Gastroesophageal sphincter (tissue), 4 donors: ENCODE measurements around the gene FAM13A. TPM values are rescaled to one million over a fixed set of nuclear protein-coding genes. Genes with fewer than 3 reads are reported as not detected.

Experiments
- ATAC-seq: fragments of 150-250 bp; one replicate; pipeline ENCODE4 v1.9.1; 2016; ENCODE audit warnings: mild to moderate bottlenecking, moderate library complexity
- H3K27ac ChIP-seq, 4 donors: fragments of 200-600 bp; sonication (generic) in 3 of 4; 1 replicate in 3 of 4; 2 replicates in 1 of 4; pipeline ENCODE4 v1.5.1; 2016 to 2019
- H3K27me3 ChIP-seq: fragments of 200-600 bp; sonication (generic); one replicate; pipeline ENCODE4 v1.5.1; 2019
- H3K36me3 ChIP-seq, 2 donors: fragments of 200-600 bp; sonication (generic); one replicate each; pipeline ENCODE4 v1.5.1; 2019; ENCODE audit warnings: control low read depth in 1 of 2
- H3K4me1 ChIP-seq, 3 donors: fragments of 200-600 bp; sonication (generic); 1 replicate in 2 of 3; 2 replicates in 1 of 3; pipeline ENCODE4 v1.5.1; 2016 to 2019; ENCODE audit warnings: control low read depth in 2 of 3
- H3K4me3 ChIP-seq, 2 donors: fragments of 200-600 bp; sonication (generic); one replicate each; pipeline ENCODE4 v1.5.1; 2019; ENCODE audit warnings: mild to moderate bottlenecking in 1 of 2, moderate library complexity in 1 of 2
- H3K9me3 ChIP-seq, 3 donors: fragments of 200-600 bp; sonication (generic); one replicate each; pipeline ENCODE4 v1.5.1; 2017 to 2019; ENCODE audit warnings: control low read depth in 2 of 3
- CTCF ChIP-seq, 4 experiments: fragments of 200-600 bp in 2 of 4; fragments of 450-650 bp in 2 of 4; sonication (generic) in 1 of 4; IDR thresholded peaks; one replicate each; pipeline ENCODE4 v1.5.1; 2017 to 2019; ENCODE audit warnings: antibody characterized with exemption in 4 of 4, mild to moderate bottlenecking in 2 of 4, moderate library complexity in 2 of 4
- EP300 ChIP-seq: sonication (generic); formaldehyde crosslinking; IDR thresholded peaks from one replicate; pipeline ENCODE4 v1.6.1; 2017; ENCODE audit warnings: antibody characterized with exemption, mild to moderate bottlenecking
- POLR2A ChIP-seq, 2 donors: fragments of 450-650 bp; IDR thresholded peaks; one replicate each; pipeline ENCODE4 v1.6.1; 2017; ENCODE audit warnings: antibody characterized with exemption in 2 of 2, mild to moderate bottlenecking in 2 of 2, moderate library complexity in 1 of 2
- POLR2AphosphoS5 ChIP-seq: sonication (generic); formaldehyde crosslinking; IDR thresholded peaks from one replicate; pipeline ENCODE4 v1.6.1; 2017; ENCODE audit warnings: antibody characterized with exemption
- WGBS, 2 donors: methylation state at CpG; one replicate each; pipeline ENCODE4 v1.1.5; 2018; ENCODE audit warnings: low coverage in 1 of 2; 5-methylcytosine and 5-hydroxymethylcytosine counted together
- total RNA-seq, 4 donors: library from RNA; depleted of rRNA; stranded (reverse); fragments of >200 nt; gene quantifications; one replicate each; pipeline ENCODE4 v1.1.0, GENCODE V29; 2016

The FAM13A gene
- total RNA-seq, 4 donors from 2014 or later: 22.8 to 46.9 (median 35.2) TPM

DNA sequence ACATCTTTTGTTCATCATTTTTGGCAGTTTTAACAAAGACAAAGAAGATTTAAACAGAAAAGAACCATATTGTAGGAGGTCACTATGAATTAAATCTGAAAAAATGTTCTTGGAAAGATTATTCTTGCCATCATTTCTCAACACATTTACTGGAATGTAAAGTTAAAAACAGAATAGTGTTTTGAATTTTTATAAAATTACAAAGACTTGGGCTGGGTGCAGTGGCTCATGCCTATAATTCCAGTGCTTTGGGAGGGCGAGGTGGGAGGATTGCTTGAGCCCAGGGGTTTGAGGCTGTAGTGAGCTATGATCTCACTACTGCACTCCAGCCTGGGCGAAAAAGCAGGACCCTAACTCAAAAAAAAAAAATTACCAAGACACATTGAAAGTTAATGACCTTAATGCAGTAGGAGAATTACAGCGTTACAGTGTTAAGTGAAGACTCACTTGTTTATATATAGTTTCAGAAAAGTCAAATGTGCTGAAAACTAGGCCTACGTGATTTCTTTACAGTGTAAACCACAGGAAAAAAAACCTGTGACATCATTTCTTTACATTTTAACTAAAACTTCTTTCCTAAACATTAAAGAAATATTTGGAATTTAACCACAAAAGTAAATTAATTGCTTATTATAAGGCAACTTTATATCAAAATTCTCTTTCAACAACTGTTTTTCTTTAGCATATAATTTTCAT, 7.9 kb downstream of the FAM13A start:
- no peaks in the 10 kb centered on the region for H3K27me3 ChIP-seq
- H3K27ac ChIP-seq: peak overlapping the region in 2 of 4 donors; percentile 34 to 37
- TF ChIP-seq POLR2A (IDR thresholded peaks at IDR 0.05) (no peak), CTCF (IDR thresholded peaks at IDR 0.05) (no peak), EP300 (no peak), POLR2AphosphoS5 (no peak)
- WGBS, 2 donors: 34 to 69% methylated on average over 4 of the region's 4 CpGs
- no peak for ATAC-seq
- H3K4me3 ChIP-seq: no peak overlapping the region
- peaks cover 0 to 23% (median 2%) of the 10 kb centered on the region in 3 donors for H3K4me1 ChIP-seq
- H3K36me3 ChIP-seq: no peaks in the 10 kb centered on the region
- H3K9me3 ChIP-seq: no peaks in the 10 kb centered on the region

- no peaks in the 10 kb centered on the region for H3K27me3 ChIP-seq
- WGBS, 2 donors: 82 to 96% methylated on average over 6 to 7 of the region's 7 CpGs
- peaks cover 0 to 9% (median 2%) of the 10 kb centered on the region in 3 donors for H3K4me1 ChIP-seq
- H3K9me3 ChIP-seq: no peaks in the 10 kb centered on the region
- no peak for ATAC-seq
- TF ChIP-seq CTCF (IDR thresholded peaks at IDR 0.05) (no peak), POLR2AphosphoS5 (no peak), POLR2A (IDR thresholded peaks at IDR 0.05) (no peak), EP300 (no peak)
- no peak overlapping the region for H3K4me3 ChIP-seq
- no peak overlapping the region for H3K27ac ChIP-seq
- no peaks in the 10 kb centered on the region for H3K36me3 ChIP-seq
These were observed 12.7 kb downstream of the FAM13A start for GRCh38 chr4:89044147-89044900.

DNA sequence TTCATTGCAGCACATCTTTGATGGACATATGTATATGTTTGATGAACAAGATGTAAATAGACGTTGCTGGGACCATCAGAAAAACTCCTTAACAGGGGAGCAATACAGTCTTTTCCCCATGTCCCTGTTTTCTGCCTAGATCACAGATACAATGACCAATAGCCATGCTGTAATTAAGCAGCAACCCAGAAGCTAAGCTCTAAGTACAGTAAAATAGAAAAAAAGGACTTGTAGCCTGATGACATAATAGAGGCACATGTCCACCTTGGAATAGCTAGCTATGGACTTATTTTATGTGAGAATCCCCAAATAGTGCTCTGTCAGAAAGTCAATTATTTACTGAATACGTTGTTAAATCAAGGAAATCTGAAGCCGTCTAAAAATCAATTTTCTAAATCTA, 14.9 kb downstream of the FAM13A start:
- no peaks in the 10 kb centered on the region for H3K36me3 ChIP-seq
- no peaks in the 10 kb centered on the region for H3K9me3 ChIP-seq
- TF ChIP-seq POLR2AphosphoS5 (no peak), POLR2A (IDR thresholded peaks at IDR 0.05) (no peak), CTCF (IDR thresholded peaks at IDR 0.05) (no peak), EP300 (no peak)
- no peak overlapping the region for H3K27ac ChIP-seq
- 77 to 79% methylated on average over 3 of the region's 3 CpGs for WGBS, 2 donors
- no peaks in the 10 kb centered on the region for H3K4me1 ChIP-seq
- H3K4me3 ChIP-seq: no peak overlapping the region
- no peak for ATAC-seq
- no peaks in the 10 kb centered on the region for H3K27me3 ChIP-seq

DNA sequence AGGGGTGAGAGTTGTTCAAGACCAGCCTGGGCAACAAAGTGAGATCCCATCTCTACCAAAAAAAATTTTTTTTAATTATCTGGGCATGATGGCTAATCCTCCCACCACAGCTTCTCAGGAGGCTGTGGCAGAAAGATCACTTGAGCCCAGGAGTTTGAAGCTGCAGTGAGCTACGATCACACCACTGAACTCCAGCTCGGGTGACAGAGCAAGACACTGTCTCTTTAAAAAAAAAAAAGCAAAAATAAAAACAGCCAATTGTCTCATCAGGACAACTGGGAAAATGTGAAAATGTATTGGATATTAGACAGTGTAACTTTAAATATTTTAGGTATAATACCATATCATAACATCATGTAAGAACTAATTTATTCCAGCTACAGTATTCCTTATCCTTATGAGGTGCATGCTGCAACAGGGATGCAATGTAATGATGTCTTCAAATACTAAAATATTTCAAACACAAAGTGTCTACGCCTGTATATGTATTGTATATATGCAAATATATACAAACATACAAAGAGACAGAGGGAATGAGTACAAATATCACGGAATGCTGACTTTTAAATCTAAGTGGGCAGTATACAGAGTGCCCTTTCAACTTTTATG, 17.2 kb downstream of the FAM13A start:
- 47 to 65% methylated on average over 2 to 4 of the region's 4 CpGs for WGBS, 2 donors
- Histone ChIP-seq H3K27ac (no peak overlapping the region), H3K4me3 (no peak overlapping the region), H3K27me3 (no peaks in the 10 kb centered on the region), H3K36me3 (peaks cover 0 to 8% of the 10 kb centered on the region in 2 donors), H3K9me3 (peaks cover 0 to 17% (median 0%) of the 10 kb centered on the region in 3 donors), H3K4me1 (no peaks in the 10 kb centered on the region)
- no peak for ATAC-seq
- no peak for TF ChIP-seq EP300
- TF ChIP-seq POLR2AphosphoS5: no peak
- no peak for TF ChIP-seq CTCF (IDR thresholded peaks at IDR 0.05)
